Esophagus muscularis mucosa (tissue), 3 donors: Measurements from ENCODE around the gene CRHR1.

Experiments used
- CTCF ChIP-seq, 3 experiments: fragments of 200-600 bp in 2 of 3; fragments of 450-650 bp in 1 of 3; sonication (generic) in 2 of 3; IDR thresholded peaks; one replicate each; pipeline ENCODE4 v1.5.1; 2017 to 2019; ENCODE audit warnings: antibody characterized with exemption in 3 of 3, mild to moderate bottlenecking in 2 of 3, moderate library complexity in 1 of 3
- POLR2A ChIP-seq: fragments of 450-650 bp; IDR thresholded peaks from one replicate; pipeline ENCODE4 v1.6.1; 2017; ENCODE audit warnings: antibody characterized with exemption, moderate library complexity, mild to moderate bottlenecking, low read depth

- TF ChIP-seq CTCF (IDR thresholded peaks at IDR 0.05) (no peak), POLR2A (no peak)
Measured at GRCh38 chr17:45771271-45771959, 12.7 kb upstream of the CRHR1 start.
